Ascending aorta (tissue), 2 donors: ENCODE measurements around the gene KCNH2. TPM values are rescaled to one million over a fixed set of nuclear protein-coding genes. Genes with fewer than 3 reads are reported as not detected.

Experiments
- DNase-seq, 2 donors: peaks; one replicate each; pipeline ENCODE4 v3.0.0-alpha.2; 2019; ENCODE audit warnings: low spot score in 2 of 2
- H3K27ac ChIP-seq, 2 donors: fragments of 200-600 bp; sonication (generic); one replicate each; pipeline ENCODE4 v1.5.1; 2016 to 2017; ENCODE audit warnings: mild to moderate bottlenecking in 1 of 2
- H3K27me3 ChIP-seq: fragments of 200-600 bp; sonication (generic); one replicate; pipeline ENCODE4 v1.5.1; 2017
- H3K36me3 ChIP-seq, 2 donors: fragments of 200-600 bp; sonication (generic); one replicate each; pipeline ENCODE4 v1.5.1; 2016
- H3K4me1 ChIP-seq, 2 donors: fragments of 200-600 bp; sonication (generic); one replicate each; pipeline ENCODE4 v1.5.1; 2016 to 2017; ENCODE audit warnings: mild to moderate bottlenecking in 1 of 2
- H3K4me3 ChIP-seq, 2 donors: fragments of 200-600 bp; sonication (generic); one replicate each; pipeline ENCODE4 v1.5.1; 2016 to 2017; ENCODE audit warnings: mild to moderate bottlenecking in 1 of 2
- H3K9me3 ChIP-seq, 2 donors: fragments of 200-600 bp; sonication (generic); one replicate each; pipeline ENCODE4 v1.5.1; 2016
- CTCF ChIP-seq, 3 experiments: fragments of 200-600 bp in 2 of 3; fragments of 450-650 bp in 1 of 3; sonication (generic) in 2 of 3; IDR thresholded peaks; one replicate each; pipeline ENCODE4 v1.5.1; 2016 to 2019; ENCODE audit warnings: antibody characterized with exemption in 3 of 3, mild to moderate bottlenecking in 1 of 3, moderate library complexity in 1 of 3
- intact Hi-C: fragments of 100-400 bp; cut with DNase I; formaldehyde crosslinking; loops from one replicate; pipeline ENCODE4 v1.15.1; 2023
- total RNA-seq: library from RNA; depleted of rRNA; stranded (reverse); fragments of >200 nt; gene quantifications from one replicate; pipeline ENCODE4 v1.1.0, GENCODE V29; 2016

KCNH2 gene
- total RNA-seq, 1 donor from 2014 or later = not detected

GRCh38 chr7:150937848-150938561, 40.1 kb downstream of the KCNH2 start:
- Histone ChIP-seq H3K4me3 (no peak overlapping the region), H3K27me3 (no peaks in the 10 kb centered on the region), H3K27ac (no peak overlapping the region), H3K4me1 (no peaks in the 10 kb centered on the region), H3K36me3 (no peaks in the 10 kb centered on the region), H3K9me3 (no peaks in the 10 kb centered on the region)
- intact Hi-C loops = no loop called here
- no peak for TF ChIP-seq CTCF (IDR thresholded peaks at IDR 0.05)
- DNase-seq = peak in 1 of 2 donors; percentile 58

- peak in 1 of 2 donors; percentile 56 for DNase-seq
- intact Hi-C loops = no loop called here
- TF ChIP-seq CTCF (IDR thresholded peaks at IDR 0.05) = no peak
- Histone ChIP-seq H3K4me1 (no peaks in the 10 kb centered on the region), H3K27ac (no peak overlapping the region), H3K4me3 (no peak overlapping the region), H3K9me3 (no peaks in the 10 kb centered on the region), H3K27me3 (no peaks in the 10 kb centered on the region), H3K36me3 (no peaks in the 10 kb centered on the region)
These were observed 42.1 kb downstream of the KCNH2 start for GRCh38 chr7:150936018-150936417.

- no peak overlapping the region for H3K4me3 ChIP-seq
- DNase-seq = peak in 1 of 2 donors; percentile 21
- TF ChIP-seq CTCF (IDR thresholded peaks at IDR 0.05) = no peak
- intact Hi-C loops = no loop called here
- no peaks in the 10 kb centered on the region for H3K36me3 ChIP-seq
- H3K27me3 ChIP-seq = no peaks in the 10 kb centered on the region
- no peaks in the 10 kb centered on the region for H3K9me3 ChIP-seq
- no peaks in the 10 kb centered on the region for H3K4me1 ChIP-seq
- H3K27ac ChIP-seq = no peak overlapping the region
These were observed 43.0 kb downstream of the KCNH2 start for GRCh38 chr7:150935149-150935548.

- no peak overlapping the region for H3K27ac ChIP-seq
- peak in 1 of 2 donors; percentile 46 for DNase-seq
These were observed 43.9 kb downstream of the KCNH2 start for GRCh38 chr7:150934045-150934766.

GRCh38 chr7:150931199-150931869, 46.8 kb downstream of the KCNH2 start:
- no peak for TF ChIP-seq CTCF (IDR thresholded peaks at IDR 0.05)
- Histone ChIP-seq H3K9me3 (no peaks in the 10 kb centered on the region), H3K4me1 (no peaks in the 10 kb centered on the region), H3K4me3 (no peak overlapping the region), H3K36me3 (no peaks in the 10 kb centered on the region), H3K27ac (no peak overlapping the region), H3K27me3 (no peaks in the 10 kb centered on the region)
- intact Hi-C loops = no loop called here
- peak in 1 of 2 donors; percentile 15 for DNase-seq

More at GRCh38 chr7:150934045-150934766, 43.9 kb downstream of the KCNH2 start:
- TF ChIP-seq CTCF (IDR thresholded peaks at IDR 0.05) = no peak
- H3K36me3 ChIP-seq = no peaks in the 10 kb centered on the region
- no peak overlapping the region for H3K4me3 ChIP-seq
- no peaks in the 10 kb centered on the region for H3K27me3 ChIP-seq
- no peaks in the 10 kb centered on the region for H3K9me3 ChIP-seq
- no peaks in the 10 kb centered on the region for H3K4me1 ChIP-seq
- intact Hi-C loops = no loop called here
